Activated naive CD4-positive, alpha-beta T cell treated with anti-CD3 and anti-CD28 coated beads, Interleukin-2, amount 50 U/mL, for 24 hours (primary cell): Measurements from ENCODE around the gene THSD8.

Source experiments
- H3K27ac Mint-ChIP-seq: one replicate; pipeline ENCODE4 v1.8.0; 2021; ENCODE audit warnings: mild to moderate bottlenecking, mixed read lengths
- H3K27me3 Mint-ChIP-seq: one replicate; pipeline ENCODE4 v1.8.0; 2021; ENCODE audit warnings: mixed read lengths
- H3K36me3 Mint-ChIP-seq: one replicate; pipeline ENCODE4 v1.8.0; 2021; ENCODE audit warnings: mixed read lengths
- H3K4me1 Mint-ChIP-seq: one replicate; pipeline ENCODE4 v1.8.0; 2021; ENCODE audit warnings: mixed read lengths
- H3K4me3 Mint-ChIP-seq: one replicate; pipeline ENCODE4 v1.8.0; 2021; ENCODE audit warnings: mild to moderate bottlenecking, mixed read lengths
- H3K9me3 Mint-ChIP-seq: one replicate; pipeline ENCODE4 v1.8.0; 2021; ENCODE audit warnings: mixed read lengths

THSD8 gene

DNA sequence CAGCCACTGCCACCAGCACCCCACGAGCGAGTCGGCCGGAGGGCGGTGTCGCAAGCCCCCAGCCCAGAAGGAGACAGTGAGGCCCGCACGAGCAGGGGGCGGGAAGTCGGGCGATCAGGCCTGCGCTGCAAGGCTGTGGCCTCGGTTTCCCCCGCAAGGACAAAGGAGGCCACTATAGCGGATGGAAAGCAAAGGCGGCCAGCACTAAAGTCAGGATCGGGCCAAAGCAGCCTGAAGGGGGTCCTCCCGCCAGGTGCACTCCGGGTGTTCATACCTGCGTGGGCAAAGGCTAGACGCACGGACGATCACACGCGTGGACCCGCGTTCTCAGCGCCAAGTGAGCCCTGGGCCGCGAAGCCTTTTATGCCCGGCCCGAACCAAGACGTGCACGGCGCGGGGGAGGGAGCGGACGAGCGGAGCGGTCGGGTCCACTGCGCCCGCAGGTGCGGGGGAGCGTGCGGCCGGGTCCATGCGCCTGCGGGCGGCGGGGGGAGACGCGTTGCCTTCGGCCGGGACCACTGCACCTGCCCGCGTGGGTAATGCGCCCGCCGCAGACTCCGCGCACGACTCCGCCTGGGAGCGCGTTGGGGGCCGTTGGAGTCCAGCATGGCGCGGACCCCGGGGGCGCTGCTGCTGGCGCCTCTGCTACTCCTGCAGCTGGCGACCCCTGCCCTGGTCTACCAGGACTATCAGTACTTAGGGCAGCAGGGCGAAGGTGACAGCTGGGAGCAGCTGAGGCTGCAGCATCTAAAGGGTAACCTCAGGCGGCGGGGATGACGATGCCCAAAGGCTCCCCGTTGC lies at the start of gene THSD8, which contains the start of gene PRDX2:
TSS of gene THSD8 (plus strand) at position 604 of the 801 bp plus-strand sequence. CDS start at position 607, 3 bp downstream.
TSS of gene PRDX2 (minus strand) at position 335 of the 801 bp plus-strand sequence. CDS start 539 bp downstream, outside the sequence.
- Mint-ChIP-seq H3K4me1 (peaks cover 34% of the 10 kb centered on the region), H3K27ac (peak within 1 kb of the TSS; percentile 72), H3K36me3 (no peaks in the 10 kb centered on the region), H3K4me3 (peak within 1 kb of the TSS; percentile 89), H3K9me3 (no peaks in the 10 kb centered on the region), H3K27me3 (no peaks in the 10 kb centered on the region)

DNA sequence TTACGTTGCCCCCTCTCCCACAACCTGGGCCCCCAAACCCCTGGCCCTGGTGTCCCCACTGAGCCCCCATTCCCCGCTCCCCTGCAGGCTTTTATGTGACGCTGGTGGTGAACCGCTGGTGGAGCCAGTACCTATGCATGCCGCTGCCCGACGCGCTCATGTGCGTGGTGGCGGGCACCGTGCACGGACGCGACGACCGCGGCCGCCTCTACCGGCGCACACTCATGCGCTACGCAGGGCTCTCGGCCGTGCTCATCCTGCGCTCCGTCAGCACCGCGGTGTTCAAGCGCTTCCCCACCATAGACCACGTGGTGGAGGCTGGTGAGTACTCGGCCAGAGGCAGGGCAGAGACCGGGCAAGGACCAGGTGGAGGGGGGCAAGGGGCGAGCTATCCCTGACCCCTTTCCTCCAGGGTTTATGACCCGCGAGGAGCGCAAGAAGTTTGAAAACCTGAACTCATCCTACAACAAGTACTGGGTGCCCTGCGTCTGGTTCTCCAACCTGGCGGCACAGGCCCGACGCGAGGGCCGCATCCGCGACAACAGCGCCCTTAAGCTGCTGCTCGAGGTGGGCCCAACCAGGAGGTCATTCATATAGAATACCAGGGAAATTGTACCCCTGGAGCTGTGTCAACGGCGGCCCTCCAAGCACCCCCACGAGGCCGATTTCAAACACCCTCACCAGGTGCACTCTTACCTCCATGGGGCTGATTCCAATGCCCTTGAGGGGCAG lies 47.2 kb upstream of the THSD8 start:
- Mint-ChIP-seq H3K27me3 (peaks cover 5% of the 10 kb centered on the region), H3K27ac (no peak overlapping the region), H3K4me1 (peaks cover 4% of the 10 kb centered on the region), H3K36me3 (no peaks in the 10 kb centered on the region), H3K4me3 (no peak overlapping the region), H3K9me3 (no peaks in the 10 kb centered on the region)

DNA sequence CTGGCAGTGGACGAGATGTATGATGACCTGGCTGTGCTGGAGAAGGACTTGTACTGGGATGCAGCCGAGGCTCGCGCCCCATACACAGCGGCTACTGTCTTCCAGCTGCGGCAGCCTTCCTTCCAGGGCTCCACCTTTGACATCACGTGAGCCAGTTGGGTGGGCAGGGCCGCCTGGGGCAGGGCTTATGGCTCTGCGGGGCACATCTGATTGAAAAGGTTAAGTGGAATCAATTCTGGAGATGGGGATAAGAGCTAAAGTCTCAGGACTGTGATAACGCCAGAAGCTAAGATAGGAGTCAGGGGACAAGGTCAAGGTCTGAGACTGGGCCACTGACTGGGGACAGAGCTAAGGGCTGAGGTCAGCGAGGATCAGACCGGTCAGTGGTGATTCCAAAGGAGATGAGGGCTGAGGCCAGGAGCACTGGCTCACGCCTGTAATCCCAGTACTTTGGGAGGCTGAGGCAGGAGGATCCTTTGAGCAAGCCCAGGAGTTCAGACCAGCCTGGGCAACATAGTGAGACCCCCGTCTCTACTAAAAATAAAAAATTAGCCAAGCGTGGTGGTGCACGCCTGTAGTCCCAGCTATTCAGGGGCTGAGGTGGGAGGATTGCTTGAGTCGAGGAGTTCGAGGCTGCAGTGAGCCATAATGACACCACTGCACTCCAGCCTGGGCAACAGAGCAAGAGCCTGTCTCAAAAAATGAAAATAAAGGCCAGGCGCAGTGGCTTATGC lies 45.6 kb upstream of the THSD8 start:
- peaks cover 4% of the 10 kb centered on the region for H3K27me3 Mint-ChIP-seq

DNA sequence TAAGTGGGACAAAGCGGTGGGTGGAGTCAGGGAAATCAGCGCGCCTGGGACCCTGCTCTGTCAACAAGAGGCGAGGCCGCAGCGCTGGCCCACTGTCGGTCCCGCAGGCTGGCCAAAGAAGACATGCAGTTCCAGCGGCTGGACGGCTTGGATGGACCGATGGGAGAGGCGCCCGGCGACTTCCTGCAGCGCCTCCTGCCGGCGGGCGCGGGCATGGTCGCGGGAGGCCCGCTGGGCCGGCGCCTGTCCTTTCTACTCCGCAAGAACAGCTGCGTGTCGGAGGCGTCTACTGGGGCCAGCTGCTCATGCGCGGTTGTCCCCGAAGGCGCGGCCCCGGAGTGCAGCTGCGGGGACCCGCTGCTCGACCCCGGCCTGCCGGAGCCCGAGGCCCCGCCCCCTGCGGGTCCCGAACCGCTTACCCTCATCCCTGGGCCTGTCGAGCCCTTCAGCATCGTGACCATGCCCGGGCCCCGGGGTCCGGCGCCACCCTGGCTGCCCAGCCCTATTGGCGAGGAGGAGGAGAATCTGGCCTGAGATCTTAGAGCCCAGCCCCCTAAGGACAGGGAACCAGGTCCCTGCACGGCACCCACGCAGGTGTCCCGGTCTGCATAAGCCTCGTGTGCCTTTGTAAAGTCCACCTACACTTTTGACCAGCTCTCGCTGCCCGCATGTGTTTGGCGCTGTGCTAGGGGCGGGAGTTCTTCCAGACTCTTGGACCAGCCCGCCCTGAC lies 44.2 kb upstream of the THSD8 start:
- no peaks in the 10 kb centered on the region for H3K9me3 Mint-ChIP-seq
- no peaks in the 10 kb centered on the region for H3K36me3 Mint-ChIP-seq
- H3K27ac Mint-ChIP-seq: no peak overlapping the region
- peaks cover 3% of the 10 kb centered on the region for H3K27me3 Mint-ChIP-seq
- peaks cover 5% of the 10 kb centered on the region for H3K4me1 Mint-ChIP-seq
- H3K4me3 Mint-ChIP-seq: peak overlapping the region; percentile 52

More for the DNA sequence above, 45.6 kb upstream of the THSD8 start:
- peaks cover 5% of the 10 kb centered on the region for H3K4me1 Mint-ChIP-seq
- H3K9me3 Mint-ChIP-seq: no peaks in the 10 kb centered on the region
- H3K36me3 Mint-ChIP-seq: no peaks in the 10 kb centered on the region
- no peak overlapping the region for H3K4me3 Mint-ChIP-seq
- H3K27ac Mint-ChIP-seq: no peak overlapping the region

DNA sequence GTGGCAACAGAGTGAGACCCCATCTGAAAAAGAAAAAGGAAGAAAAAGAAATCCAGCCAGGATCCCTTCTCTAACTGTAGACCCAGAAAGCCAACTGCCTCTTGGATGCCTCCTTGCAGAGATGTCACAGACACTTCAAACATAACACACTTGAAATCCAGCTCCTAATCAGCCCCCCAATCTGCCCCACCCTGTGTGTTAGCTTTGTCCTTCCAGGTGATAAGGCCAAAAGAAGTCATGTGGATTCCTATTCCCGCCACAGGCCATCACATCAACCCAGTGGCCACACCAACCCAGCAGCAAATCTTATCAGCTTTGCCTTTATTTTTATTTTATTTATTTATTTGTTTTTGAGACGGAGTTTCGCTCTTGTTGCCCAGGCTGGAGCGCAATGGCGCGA lies 42.2 kb upstream of the THSD8 start:
- H3K4me1 Mint-ChIP-seq: peaks cover 5% of the 10 kb centered on the region
- H3K27me3 Mint-ChIP-seq: peaks cover 3% of the 10 kb centered on the region
- no peak overlapping the region for H3K27ac Mint-ChIP-seq
- no peaks in the 10 kb centered on the region for H3K36me3 Mint-ChIP-seq
- no peak overlapping the region for H3K4me3 Mint-ChIP-seq
- no peaks in the 10 kb centered on the region for H3K9me3 Mint-ChIP-seq

DNA sequence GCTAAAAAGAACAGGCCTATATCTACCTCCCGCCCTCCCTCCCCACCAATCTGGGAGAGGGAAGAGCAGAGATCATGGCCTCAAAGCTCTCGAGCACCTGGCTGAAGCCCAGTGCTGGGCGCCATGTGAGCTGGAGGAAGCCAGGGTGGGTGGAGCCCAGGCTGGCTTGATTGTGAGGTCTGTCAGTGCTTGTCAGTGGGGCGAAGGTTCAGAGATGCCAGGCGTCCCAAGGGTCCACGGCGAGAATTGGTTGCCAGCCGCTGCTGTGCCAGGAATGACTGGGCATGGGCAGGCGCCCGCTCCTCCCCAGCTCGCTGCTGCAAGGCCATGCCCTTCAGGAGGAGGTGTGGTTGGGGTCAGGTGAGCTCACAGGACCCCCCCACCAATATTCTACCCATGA lies 38.8 kb upstream of the THSD8 start:
- H3K36me3 Mint-ChIP-seq: no peaks in the 10 kb centered on the region

DNA sequence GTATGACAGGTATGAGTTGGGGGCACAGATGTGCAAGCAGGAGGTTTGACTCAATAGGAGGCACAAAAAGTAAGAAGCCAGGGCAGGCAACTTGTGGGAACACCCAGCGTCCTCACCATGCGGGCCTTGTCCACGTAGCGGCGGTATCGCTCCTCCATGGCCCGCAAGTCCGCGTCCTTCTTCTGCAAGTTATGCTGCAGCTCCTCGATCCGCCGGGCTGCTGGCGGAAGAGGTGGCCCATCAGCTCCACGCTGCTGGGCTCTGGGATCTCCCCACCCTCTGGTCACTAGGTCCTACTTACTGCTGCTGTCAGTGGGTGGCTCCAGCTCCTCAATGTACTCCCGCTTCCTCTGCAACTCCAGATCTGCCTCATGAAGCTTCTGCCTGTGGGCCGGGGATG lies 37.2 kb upstream of the THSD8 start:
- no peak overlapping the region for H3K27ac Mint-ChIP-seq
- H3K27me3 Mint-ChIP-seq: no peaks in the 10 kb centered on the region
- no peak overlapping the region for H3K4me3 Mint-ChIP-seq
- H3K36me3 Mint-ChIP-seq: no peaks in the 10 kb centered on the region
- no peaks in the 10 kb centered on the region for H3K9me3 Mint-ChIP-seq
- H3K4me1 Mint-ChIP-seq: peaks cover 5% of the 10 kb centered on the region

More for the DNA sequence above, 38.8 kb upstream of the THSD8 start:
- Mint-ChIP-seq H3K27me3 (no peaks in the 10 kb centered on the region), H3K9me3 (no peaks in the 10 kb centered on the region), H3K27ac (no peak overlapping the region), H3K4me1 (peaks cover 5% of the 10 kb centered on the region), H3K4me3 (no peak overlapping the region)

DNA sequence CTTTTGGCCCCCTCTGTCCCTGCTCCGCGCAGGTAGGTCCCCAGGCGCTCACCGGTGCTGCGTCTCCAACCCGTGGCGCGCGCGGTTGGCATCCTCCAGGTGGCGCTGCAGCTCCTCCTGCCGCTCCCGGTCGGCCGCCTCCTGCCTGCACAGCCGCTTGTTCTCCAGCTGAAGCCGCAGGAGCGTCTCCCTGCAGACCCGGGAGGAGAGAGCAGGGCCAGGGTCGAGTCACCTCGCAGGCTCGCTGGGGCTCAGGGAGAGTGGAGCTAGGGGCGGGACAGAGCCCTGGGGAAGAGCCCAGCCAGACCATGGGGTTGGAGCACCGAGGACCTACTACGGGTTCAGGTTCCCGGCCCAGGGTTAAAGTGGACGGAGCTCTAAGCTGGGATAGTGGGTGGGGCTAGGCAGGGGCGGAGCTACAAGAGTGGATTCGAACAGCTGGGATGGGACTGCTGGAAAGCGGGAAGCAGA lies 35.8 kb upstream of the THSD8 start:
- H3K9me3 Mint-ChIP-seq: no peaks in the 10 kb centered on the region
- no peak overlapping the region for H3K4me3 Mint-ChIP-seq
- H3K36me3 Mint-ChIP-seq: no peaks in the 10 kb centered on the region
- H3K27ac Mint-ChIP-seq: no peak overlapping the region
- H3K4me1 Mint-ChIP-seq: no peaks in the 10 kb centered on the region
- H3K27me3 Mint-ChIP-seq: no peaks in the 10 kb centered on the region

DNA sequence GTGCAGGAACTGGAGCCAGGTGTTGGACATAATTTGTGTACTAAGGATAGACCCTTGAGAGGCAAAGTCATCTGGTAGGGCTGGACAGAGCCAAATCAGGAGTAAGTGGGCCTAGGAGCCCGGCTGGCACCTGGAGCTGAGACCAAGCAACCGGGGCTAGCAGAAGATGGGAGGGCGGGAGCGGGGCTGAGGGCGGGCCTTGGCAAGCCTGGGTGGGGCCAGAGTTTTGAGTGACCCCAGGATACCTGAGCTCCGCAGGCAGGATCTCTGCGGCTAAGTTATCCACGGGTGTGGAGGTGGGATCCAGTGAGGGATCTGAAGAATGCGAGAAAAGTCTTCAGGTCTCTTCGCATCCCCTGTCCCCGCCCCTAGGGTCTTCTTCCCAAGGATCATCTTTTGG lies 34.7 kb upstream of the THSD8 start:
- no peaks in the 10 kb centered on the region for H3K27me3 Mint-ChIP-seq
- H3K36me3 Mint-ChIP-seq: no peaks in the 10 kb centered on the region
- no peaks in the 10 kb centered on the region for H3K9me3 Mint-ChIP-seq
- H3K4me1 Mint-ChIP-seq: no peaks in the 10 kb centered on the region
- H3K4me3 Mint-ChIP-seq: no peak overlapping the region
- H3K27ac Mint-ChIP-seq: no peak overlapping the region

DNA sequence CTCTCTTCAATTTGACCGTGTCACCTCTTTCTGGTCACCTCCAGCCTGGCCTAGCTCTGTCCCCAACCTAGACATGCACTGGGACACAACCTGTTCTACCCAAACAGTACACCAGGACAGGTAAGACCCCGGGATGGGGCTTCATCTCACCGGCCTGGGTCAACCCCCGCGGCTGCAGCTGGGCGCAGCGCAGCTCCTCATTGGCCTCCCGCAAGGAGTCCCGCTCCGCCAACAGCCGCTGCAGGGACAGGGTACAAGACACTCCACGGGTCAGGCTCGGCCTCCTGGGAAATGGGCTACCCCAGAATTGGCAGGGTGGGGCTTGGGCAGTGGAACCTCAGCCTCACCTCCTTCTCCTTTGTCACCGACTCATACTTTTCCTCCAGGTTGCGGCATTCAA lies 34.2 kb upstream of the THSD8 start:
- Mint-ChIP-seq H3K9me3 (no peaks in the 10 kb centered on the region), H3K36me3 (no peaks in the 10 kb centered on the region), H3K27ac (no peak overlapping the region)

DNA sequence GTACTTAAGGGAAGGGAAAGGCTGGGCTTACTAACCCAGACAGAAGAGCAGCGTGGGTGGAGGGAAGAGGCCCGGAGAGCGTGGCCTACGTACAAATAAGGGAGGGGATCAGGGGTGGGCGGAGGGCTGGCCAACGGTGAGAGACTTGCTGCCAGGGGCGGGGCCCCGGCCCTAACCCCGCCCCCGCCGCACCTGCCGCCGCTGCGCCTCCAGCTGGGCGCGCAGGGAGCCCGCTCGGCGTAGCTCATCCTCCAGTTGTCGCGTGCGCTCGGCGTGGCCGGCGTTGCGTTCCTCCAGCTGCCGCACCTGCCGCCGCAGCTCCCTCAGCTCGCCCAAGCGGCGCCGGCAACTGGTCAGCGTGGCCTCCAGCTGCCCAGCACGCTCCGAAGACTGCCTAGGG lies 32.2 kb upstream of the THSD8 start:
- Mint-ChIP-seq H3K4me3 (peak overlapping the region; percentile 47), H3K27me3 (no peaks in the 10 kb centered on the region)

More for the DNA sequence above, 34.2 kb upstream of the THSD8 start:
- Mint-ChIP-seq H3K4me3 (no peak overlapping the region), H3K27me3 (no peaks in the 10 kb centered on the region), H3K4me1 (no peaks in the 10 kb centered on the region)

DNA sequence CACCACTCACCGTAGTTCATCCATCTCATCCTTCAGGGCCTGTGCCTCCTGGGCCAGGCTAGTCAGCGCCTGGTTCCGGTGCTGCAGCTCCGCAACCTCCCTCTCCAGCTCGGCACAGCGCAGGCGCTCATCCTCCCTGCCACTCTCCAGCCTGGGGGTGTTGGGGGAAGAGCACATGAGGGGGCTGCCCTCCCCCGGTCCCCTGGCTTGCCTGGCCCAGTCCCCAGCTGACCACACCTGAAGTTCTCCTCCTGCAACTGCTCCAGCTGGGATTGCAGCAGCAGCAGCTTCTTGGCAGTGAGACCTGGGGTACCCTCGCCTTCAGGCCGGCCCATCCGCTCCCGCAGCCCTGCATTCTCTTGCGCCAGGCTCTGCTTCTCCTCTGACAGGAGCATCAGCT lies 30.9 kb upstream of the THSD8 start:
- Mint-ChIP-seq H3K4me1 (peaks cover 8% of the 10 kb centered on the region), H3K9me3 (no peaks in the 10 kb centered on the region), H3K27me3 (no peaks in the 10 kb centered on the region)

More for the DNA sequence above, 32.2 kb upstream of the THSD8 start:
- H3K4me1 Mint-ChIP-seq: peaks cover 8% of the 10 kb centered on the region
- H3K27ac Mint-ChIP-seq: peak overlapping the region; percentile 59
- no peaks in the 10 kb centered on the region for H3K9me3 Mint-ChIP-seq
- H3K36me3 Mint-ChIP-seq: no peaks in the 10 kb centered on the region

DNA sequence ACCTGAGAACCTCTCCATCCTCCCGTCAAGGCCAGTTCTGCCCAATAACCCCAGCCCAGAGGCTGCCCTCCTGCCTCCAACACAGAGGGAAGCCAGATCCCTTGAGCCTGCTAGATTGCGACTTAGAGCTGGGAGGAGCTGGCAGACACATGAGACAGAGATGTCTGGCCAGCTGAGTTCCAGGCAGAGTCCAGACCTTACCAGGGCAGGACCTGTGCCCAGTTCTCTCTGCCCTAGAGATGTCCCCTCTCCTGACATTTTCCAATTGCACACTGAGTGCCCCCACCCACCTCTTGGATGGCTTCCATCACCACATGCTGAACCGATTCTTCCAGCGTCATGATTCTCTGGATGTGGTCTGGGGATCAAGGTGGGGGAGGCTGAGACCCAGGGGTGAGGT lies 29.5 kb upstream of the THSD8 start:
- Mint-ChIP-seq H3K4me1 (peaks cover 9% of the 10 kb centered on the region), H3K27me3 (no peaks in the 10 kb centered on the region), H3K9me3 (no peaks in the 10 kb centered on the region), H3K27ac (no peak overlapping the region), H3K4me3 (no peak overlapping the region), H3K36me3 (no peaks in the 10 kb centered on the region)

More for the DNA sequence above, 30.9 kb upstream of the THSD8 start:
- Mint-ChIP-seq H3K4me3 (no peak overlapping the region), H3K36me3 (no peaks in the 10 kb centered on the region), H3K27ac (no peak overlapping the region)

DNA sequence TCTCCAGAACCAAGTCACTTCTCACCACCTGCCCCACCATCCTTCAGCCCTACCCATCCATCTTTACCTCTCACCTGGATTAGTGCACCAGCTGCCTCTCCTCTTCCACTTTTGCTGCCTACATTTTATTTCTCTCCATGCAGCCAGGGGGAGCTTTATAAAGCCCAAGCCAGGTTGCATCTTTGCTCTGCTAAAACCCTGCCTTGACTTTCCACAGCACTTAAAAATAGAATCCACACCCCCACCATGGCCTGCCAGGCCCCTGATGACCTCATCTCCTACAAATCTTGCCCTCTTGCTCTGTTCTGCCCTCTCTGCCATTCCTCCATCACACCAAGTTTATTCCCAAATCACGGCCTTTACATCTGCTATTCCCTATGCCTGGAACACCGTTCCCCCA lies 28.3 kb upstream of the THSD8 start:
- Mint-ChIP-seq H3K27ac (peak overlapping the region; percentile 3), H3K9me3 (no peaks in the 10 kb centered on the region), H3K4me3 (no peak overlapping the region), H3K27me3 (no peaks in the 10 kb centered on the region), H3K36me3 (no peaks in the 10 kb centered on the region), H3K4me1 (peaks cover 19% of the 10 kb centered on the region)
